T-helper 9 cell (primary cell): ENCODE results near the gene TRIM2.

ENCODE experiments used
- DNase-seq: peaks from one replicate; pipeline ENCODE4 v3.0.0-alpha.2; 2020

Gene TRIM2

GRCh38 chr4:153249199-153250041 is 45.2 kb downstream of the TRIM2 start:
- peak; percentile 74 for DNase-seq

- DNase-seq = no peak
Observed at GRCh38 chr4:153252122-153252521, 47.9 kb downstream of the TRIM2 start.

- no peak for DNase-seq
Observed at GRCh38 chr4:153255233-153255632, 51.0 kb downstream of the TRIM2 start.

GRCh38 chr4:153257151-153257620 is 52.9 kb downstream of the TRIM2 start:
- DNase-seq = no peak

GRCh38 chr4:153257991-153258390 is 53.7 kb downstream of the TRIM2 start:
- DNase-seq = no peak

GRCh38 chr4:153258750-153259149 is 54.5 kb downstream of the TRIM2 start:
- DNase-seq = no peak

GRCh38 chr4:153259661-153260060 is 55.4 kb downstream of the TRIM2 start:
- DNase-seq = no peak

GRCh38 chr4:153260132-153260531 is 55.9 kb downstream of the TRIM2 start:
- no peak for DNase-seq

GRCh38 chr4:153260553-153261300 is 56.5 kb downstream of the TRIM2 start:
- no peak for DNase-seq

GRCh38 chr4:153261461-153261860 is 57.2 kb downstream of the TRIM2 start:
- no peak for DNase-seq

- no peak for DNase-seq
Observed at GRCh38 chr4:153261914-153262313, 57.7 kb downstream of the TRIM2 start.

GRCh38 chr4:153265306-153266047 is 61.2 kb downstream of the TRIM2 start:
- DNase-seq = no peak

- DNase-seq = no peak
Observed at GRCh38 chr4:153266988-153267387, 62.7 kb downstream of the TRIM2 start.

- no peak for DNase-seq
Observed at GRCh38 chr4:153267890-153268289, 63.6 kb downstream of the TRIM2 start.

GRCh38 chr4:153268295-153268694 is 64.1 kb downstream of the TRIM2 start:
- DNase-seq = no peak

- DNase-seq = no peak
Observed at GRCh38 chr4:153269218-153269990, 65.2 kb downstream of the TRIM2 start.

- no peak for DNase-seq
Observed at GRCh38 chr4:153270361-153270760, 66.1 kb downstream of the TRIM2 start.

- no peak for DNase-seq
Observed at GRCh38 chr4:153271820-153272219, 67.6 kb downstream of the TRIM2 start.

GRCh38 chr4:153273751-153274150 is 69.5 kb downstream of the TRIM2 start:
- no peak for DNase-seq

- no peak for DNase-seq
Observed at GRCh38 chr4:153274967-153275366, 70.7 kb downstream of the TRIM2 start.

- no peak for DNase-seq
Observed at GRCh38 chr4:153275380-153276276, 71.4 kb downstream of the TRIM2 start.
